ENCODE data around the gene AAMDC.

DNA sequence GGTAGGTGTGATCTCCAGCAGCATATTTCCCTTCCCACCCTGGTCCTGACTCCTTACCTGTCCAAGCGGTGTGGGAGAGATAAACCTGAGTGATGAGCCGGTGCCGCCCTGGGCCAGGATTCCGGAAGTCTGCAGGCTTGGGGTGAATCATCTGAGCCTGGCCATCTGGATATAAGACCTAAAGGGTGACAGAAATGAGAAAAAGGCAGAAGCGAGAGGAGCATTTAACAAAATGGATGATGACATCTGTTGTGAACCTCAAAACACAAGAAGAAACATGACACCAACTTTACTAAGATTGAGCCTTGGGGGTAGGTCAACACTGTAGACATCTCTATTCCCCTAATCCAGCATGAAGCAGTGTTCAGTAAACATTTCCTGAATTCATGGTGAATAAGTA lies 62.8 kb downstream of the AAMDC start:
- TF ChIP-seq ZFAT (CRISPR knock-in tag; conservative IDR thresholded peaks at IDR 0.05) (no peak), PHB2 (IDR thresholded peaks at IDR 0.05; ENCODE audit: partially characterized antibody) (no peak), BCL3 (CRISPR knock-in tag; IDR thresholded peaks at IDR 0.05) (no peak), CBX1 (IDR thresholded peaks at IDR 0.05; ENCODE audit: low read depth) (no peak), CTCF (CRISPR knock-in tag; IDR thresholded peaks at IDR 0.05) (no peak), ZNF275 (CRISPR knock-in tag; IDR thresholded peaks at IDR 0.05; ENCODE audit: borderline replicate concordance) (no peak)
